Measurements from ENCODE around the gene NUFIP1.
"Not testable (repeated sequence)": the region's sequence is repeated elsewhere in the genome, so short reads cannot be mapped to it uniquely, and the experiment has no call there.

The NUFIP1 gene

GRCh38 chr13:44969551-44970484 lies 19.5 kb downstream of the NUFIP1 start:
- DNase-seq = no peak

DNA sequence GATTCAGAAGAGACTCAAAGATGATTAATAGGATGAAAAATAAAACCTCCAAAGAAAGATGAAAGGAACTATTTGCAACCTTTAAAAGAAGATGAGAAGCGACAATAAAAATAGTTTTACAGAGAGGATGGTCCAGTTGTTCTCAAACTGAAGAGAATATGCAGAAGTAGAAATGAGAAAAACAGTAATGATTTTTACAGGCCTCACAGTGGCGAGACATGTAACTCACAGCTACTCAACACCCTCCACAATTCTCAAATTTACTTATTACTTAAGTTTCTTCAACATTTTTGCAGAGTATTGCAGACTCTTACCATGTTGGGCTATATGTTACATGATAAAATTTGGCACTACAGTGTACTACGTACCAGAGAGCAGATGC lies 20.8 kb downstream of the NUFIP1 start:
- no peak for DNase-seq

DNA sequence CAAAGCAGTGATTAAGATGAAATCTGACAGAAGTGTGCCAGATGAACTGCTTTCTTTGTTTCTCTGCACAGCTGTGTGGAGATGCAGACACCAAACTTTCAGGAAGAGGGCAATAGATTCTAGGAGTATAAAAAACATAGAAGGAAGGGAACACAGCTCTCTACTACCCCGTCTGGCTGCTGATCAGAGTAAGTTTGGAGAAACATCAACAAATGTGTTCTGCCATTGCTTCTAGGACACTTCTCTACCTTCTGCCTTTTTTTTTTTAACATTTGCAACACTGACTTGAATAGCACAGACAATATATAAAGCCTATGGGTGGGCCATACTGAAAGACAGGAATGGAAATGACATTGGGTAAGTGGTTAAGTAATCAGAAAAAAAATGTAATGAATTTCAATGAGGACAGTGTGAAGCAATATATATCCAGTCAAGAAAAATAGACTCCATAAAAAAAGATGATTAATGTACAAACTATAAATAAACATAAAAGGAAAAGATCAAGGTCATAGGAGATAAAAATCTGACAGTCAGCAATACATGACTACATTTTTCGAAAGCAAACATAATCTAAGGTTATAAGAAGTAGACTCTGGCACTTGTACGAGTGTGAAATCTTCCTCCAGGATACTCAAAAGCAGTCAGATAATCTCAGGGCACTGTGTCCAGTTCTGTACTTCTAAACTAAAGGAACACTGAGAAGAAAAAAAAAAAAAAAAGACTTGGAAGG lies 21.4 kb downstream of the NUFIP1 start:
- DNase-seq = no peak

- no peak for DNase-seq
These were observed 27.3 kb downstream of the NUFIP1 start for GRCh38 chr13:44961997-44962396.

DNA sequence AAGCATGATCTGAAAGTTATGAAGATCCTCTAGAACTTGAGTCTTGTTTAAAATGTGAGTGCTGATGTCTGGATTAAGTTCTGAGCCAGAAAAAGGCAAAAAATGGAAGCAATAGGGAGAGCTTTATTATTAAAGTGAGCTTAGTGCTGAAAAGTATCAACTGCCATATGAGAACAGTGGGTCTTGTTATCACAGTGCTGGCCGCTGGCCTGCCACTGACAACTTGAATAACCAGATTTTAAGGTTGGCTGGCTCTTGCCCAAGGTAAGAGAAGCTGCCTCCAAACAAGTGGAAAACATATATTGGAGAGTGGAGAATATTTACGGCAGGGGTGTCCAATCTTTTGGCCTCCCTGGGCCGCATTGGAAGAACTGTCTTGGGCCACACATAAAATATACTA lies 33.9 kb downstream of the NUFIP1 start:
- DNase-seq = no peak

DNA sequence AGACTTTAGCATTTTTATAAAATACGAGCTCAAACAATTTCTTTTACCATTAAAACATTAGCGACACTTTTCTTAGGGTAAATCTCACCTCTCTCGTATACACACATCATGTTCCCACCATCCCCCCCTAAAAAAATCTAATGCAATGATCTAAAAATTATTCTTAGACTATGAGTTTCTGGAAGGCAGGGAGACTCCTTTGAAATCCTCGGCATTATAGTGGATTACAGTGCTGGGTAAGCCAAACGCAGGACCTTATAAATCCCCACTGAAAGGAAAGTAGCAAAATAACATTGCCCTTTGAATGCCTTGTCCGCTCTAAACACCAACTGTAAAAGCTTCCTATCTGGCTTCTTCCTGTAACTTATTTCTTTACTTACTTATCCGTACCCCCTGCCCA lies 35.0 kb downstream of the NUFIP1 start:
- no peak for DNase-seq

GRCh38 chr13:44952671-44953070 lies 36.6 kb downstream of the NUFIP1 start:
- no peak for DNase-seq

DNA sequence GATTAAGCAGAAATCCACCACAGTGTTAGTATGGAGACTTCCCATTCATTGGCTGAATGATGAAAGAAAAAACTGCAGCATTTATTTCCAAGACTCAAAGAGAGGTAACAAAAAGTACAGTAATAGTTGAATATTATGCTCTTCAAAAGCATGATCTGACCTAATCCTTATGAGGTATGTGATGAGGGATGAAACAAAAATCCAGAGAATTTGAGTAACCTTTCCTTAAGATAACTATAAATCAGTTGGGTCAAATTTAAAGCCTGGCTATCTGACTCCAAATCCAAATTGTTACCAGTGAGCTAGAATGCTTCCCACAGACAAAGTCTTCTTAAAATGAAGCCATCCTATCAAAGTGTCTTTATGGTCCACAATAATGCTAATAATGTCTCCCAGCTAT lies 38.1 kb downstream of the NUFIP1 start:
- no peak for DNase-seq

- DNase-seq = not testable (repeated sequence)
These were observed 45.9 kb downstream of the NUFIP1 start for GRCh38 chr13:44943411-44943810.

DNA sequence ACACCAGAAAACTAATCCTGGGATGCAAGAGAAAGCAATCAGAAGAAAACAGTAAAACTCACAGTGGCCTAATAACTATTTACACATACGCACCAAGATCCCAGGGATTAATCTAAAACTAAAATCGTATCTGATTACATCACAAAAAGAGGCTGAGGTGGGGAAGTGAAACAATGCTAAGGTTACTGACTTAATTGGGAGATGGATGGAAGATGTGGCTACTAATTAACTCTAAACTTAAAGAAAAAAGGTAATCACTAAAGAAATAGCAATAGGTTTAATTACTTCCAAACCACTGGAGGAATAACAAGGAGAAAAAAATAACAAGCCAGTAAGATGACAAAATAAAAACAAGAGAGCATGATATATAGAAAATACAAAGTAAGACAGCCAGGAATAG lies 50.4 kb downstream of the NUFIP1 start:
- no peak for DNase-seq

GRCh38 chr13:44936246-44936645 lies 53.0 kb downstream of the NUFIP1 start:
- DNase-seq = no peak

- DNase-seq = no peak
These were observed 54.5 kb downstream of the NUFIP1 start for GRCh38 chr13:44934724-44935123.

DNA sequence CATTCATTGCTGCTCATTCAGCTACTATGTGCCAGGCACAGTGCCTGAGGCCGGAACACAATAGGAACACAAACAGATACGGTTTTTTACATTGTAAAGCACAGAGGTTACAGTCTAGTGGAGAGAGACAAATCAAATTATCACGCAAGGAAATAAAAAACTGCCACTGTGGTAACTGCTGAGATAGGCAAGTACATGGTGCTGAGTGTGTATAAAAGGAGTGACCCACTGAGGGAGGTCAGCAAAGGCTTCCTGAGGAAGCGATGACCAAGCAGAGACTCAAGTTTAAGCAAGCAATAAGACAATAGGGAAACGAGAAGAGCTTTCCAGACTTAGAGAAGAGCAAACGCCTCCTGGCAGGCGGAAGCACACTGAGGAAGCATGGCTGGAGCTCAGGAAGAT lies 56.4 kb downstream of the NUFIP1 start:
- no peak for DNase-seq

GRCh38 chr13:44932171-44932849 lies 57.0 kb downstream of the NUFIP1 start:
- no peak for DNase-seq

- no peak for DNase-seq
These were observed 58.2 kb downstream of the NUFIP1 start for GRCh38 chr13:44930963-44931623.

- DNase-seq = no peak
These were observed 59.0 kb downstream of the NUFIP1 start for GRCh38 chr13:44930280-44930679.

GRCh38 chr13:44929692-44930091 lies 59.6 kb downstream of the NUFIP1 start:
- DNase-seq = no peak

- DNase-seq = no peak
These were observed 61.3 kb downstream of the NUFIP1 start for GRCh38 chr13:44927968-44928367.

- DNase-seq = no peak
These were observed 67.1 kb downstream of the NUFIP1 start for GRCh38 chr13:44921931-44922758.

GRCh38 chr13:44921246-44921877 lies 67.9 kb downstream of the NUFIP1 start:
- no peak for DNase-seq

DNA sequence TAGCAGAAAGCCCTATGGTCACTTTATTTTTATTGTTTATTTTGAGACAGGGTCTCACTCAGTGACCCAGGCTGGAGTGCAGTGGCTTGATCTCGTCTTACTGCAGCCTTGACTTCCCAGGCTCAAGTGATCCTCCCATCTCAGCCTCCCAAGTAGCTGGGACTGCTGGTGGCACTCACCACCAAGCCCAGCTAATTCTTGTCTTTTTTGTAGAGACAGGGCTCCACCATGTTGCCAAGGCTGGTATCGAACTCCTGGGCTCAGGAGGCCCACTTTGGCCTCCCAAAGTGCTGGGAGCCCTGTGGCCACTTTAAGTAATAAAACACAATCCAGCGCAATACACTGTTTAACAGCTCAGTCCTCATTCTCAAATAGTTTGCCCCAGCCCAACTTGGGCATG lies 69.3 kb downstream of the NUFIP1 start:
- no peak for DNase-seq

Data from stimulated activated naive CD4-positive, alpha-beta T cell treated with Interleukin-2 at 50 U/mL for 16 hours (primary cell).